HG02943 (cell line): ENCODE measurements around the gene DHX57.

ENCODE experiments used
- ATAC-seq: cut with Tn5 transposase; IDR thresholded peaks from one replicate; pipeline ENCODE4 v1.9.1; 2021; ENCODE audit warnings: mild to moderate bottlenecking, low read depth, moderate library complexity; ENCODE audit not compliant: unreplicated experiment

The DHX57 gene

DNA sequence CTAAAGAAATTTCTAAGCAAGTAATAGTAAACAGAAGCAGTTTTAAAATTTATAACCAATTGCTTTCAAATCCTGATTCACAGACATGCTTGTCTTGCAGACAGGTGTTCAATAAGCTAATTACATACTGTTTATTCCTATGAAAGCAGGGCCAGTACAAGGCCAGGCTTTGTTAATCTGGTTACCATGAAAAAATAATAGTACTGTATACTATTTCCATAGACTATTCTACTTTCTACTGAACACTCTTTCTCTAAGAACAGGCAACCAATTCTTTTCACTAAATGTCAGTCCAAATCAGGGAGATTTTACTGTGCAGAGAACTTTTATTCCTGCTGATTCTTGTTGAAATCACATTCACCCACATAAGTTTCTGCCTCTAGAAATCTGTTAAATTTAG is 121.7 kb downstream of the DHX57 start:
- no peak for ATAC-seq

DNA sequence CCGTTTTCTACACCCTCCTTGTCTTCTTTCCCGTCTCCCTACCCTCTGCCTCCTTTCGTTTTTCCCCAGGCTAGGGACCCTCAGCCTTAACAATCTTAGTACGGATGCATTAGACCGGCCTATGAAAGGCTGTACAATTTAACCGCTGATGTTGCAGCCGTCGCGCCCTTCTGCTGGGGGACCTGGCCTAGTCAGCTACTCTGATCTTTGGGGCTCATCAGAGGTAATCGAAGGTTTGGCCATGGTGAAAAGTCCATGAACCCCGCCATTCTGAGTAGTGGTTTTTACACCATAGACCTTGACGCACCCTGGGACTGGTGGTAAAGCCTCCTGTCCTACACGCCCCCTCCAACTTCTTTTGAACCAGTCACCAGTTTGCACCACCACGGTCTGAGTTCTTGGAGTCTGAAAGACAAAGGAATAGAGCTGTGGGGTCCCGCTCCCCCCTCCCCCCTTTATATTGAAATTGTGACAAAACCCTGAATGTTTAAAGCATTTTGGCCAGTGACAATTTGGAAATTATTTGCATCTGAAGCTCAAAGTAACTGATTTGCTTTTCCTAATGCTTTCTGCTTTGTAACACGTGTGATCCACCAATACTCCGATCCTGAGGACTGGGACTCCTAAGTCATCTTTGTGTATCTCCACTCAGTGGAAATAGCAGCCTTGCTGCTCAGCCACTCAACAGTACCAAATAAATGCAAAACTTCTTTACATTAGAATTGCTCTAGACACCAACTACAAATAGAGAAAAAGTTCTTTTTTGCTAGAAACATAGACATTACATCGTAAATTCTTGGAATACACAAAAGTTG is 123.9 kb downstream of the DHX57 start:
- ATAC-seq, result peak; percentile 16

DNA sequence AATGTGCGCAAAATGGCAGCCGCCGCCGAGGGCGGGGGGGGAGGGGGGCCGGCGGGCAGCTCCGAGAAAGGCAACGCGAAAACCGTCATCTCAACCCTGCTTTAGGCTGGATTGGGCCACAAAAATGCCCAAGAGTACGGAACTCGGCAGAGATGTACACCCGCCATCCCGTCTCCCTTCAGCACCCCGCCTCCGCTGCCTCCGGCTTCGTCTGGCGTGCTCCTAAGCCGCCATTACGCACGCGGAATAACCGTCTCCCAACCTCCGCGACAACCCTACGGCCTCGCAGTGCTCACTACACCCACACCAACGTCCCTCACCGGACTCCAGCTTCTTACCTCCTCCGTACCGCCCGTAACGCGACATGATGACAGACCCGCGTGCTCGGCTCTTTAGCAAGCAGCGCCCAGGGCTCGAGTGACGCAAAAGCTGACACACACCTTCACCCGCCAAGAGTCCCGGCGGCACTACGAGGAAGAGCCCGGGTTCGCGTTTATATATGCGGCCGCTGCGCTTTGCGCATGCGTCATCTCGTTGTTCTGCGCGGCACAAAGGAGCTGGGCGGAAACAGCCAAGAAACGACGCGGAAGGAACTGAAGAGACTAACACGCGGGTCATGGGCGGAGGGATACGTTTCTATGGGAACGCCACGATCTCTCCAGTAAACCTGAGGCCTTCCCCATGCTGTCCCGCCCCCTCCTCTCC is 124.7 kb downstream of the DHX57 start, which contains the start of gene SRSF7:
Gene SRSF7 (minus strand): TSS at position 471 of the 705 bp plus-strand sequence. CDS start 105 bp downstream, at position 366.
- ATAC-seq, result peak; percentile 73

DNA sequence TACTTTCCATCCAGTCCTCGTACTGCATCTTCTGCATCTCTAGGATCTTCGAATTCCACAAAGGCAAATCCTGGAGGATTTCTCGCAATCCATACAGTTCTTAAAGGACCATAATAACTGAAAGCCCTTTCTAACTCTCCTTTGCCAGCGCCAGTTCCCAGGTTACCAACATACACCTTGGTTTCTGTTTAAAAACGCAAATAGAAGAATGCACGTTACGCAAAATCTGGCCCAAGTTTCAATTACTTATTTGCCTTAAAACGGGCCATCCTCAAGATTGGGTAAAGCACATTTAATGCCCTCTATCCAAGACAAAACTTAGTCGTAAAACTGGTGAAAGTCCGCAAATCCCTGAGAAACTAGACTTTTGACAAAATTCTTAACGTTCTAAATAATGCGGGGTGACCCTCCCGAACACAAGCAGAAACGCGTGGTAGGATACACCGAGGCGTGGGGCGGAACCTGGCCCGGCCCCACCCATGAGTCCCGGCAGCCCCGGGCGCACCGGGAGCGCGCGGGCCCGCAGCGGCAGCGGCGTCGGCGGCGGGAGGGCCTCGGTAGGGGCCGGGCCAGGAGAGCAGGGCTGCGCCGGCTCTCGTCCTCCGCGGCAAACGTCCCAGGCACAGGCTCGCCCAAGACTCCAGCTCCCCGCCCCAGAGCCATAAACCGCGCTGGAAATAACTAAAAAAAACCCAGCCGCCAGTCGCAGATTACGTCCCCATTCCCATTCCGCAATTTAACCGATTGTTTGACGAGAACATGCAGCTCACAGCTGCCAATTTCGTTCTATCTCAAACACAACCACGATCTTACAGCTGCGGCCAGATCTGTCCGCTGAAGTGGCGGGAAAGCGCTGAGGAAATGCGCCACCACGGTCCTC is 125.5 kb downstream of the DHX57 start:
- no peak for ATAC-seq

DNA sequence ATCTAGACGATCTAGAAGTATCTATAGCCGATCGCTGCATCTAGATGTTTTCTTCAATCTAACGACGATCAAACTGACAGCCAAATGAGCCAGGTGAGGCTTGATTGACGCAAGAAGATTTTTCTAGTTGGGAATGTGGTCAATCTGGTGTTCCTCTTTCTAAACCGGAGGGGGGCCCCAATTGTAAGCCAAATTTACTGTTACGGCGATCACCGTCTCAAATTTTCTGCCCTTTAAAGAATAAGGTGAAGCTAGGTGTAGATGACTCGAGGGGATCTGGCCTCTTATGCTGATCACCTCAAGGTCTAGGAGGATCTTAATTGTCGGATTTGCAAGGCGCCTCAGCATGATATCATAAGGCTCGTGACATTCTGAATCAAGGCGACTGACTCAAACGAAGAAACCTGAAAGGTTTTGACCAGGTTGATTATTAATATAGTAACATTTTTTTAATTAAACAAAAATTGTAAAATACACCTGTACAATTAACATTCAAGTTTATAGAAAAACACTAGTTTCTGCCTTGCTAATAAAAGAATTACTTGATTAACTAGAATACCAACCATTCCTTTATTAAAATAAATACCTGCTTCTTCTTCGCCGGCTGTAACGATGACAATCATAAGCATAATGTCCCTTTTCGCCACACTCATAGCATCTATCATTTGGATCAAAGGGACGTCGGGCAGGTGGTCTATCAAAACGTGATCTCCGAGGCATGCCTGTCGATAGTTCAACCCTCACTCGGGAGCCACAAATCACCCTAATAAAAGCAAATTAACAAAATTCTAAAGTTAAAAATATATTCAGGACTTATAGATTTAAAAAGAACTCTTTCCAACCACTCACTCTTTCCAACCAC is 126.6 kb downstream of the DHX57 start:
- ATAC-seq, result no peak

DNA sequence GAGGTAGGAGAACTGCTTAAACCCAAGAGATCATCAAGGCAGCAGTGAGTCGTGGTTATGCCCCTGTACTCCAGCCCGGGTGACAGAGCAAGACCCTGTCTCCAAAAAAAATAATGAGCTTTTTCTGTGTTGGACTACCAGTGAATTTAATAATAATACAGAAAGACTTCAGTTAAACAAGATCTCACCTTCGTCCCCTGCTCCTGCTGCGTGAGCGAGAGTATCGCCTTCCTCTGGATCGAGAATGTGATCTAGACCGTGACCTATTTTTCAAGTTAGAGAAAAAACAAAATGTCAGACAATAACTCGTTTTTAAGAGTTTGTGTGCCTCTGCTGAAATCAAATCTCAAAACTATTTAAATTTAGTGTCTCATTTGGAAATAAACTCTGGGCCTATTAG is 127.3 kb downstream of the DHX57 start:
- ATAC-seq, result no peak

DNA sequence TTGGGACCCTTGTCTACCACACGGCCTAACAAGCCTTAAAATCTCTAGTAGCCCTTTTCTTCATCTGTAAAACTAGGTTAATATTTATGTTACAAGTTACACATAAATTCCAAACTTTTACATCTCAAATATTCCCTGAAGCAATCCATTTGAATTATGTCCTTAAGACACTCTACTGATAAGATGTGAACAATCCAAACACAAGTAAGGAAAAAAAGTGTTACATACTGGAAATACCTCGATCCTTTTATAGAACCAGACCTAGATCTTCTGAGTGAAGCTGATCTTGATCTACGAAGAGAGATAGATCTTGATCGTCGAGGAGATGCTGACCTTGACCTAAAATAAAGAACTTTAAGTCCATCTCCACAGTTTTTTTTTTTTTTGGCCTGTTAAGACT is 127.9 kb downstream of the DHX57 start:
- no peak for ATAC-seq
